Panc1 (cell line): ENCODE data around the gene FN1. TPM values are rescaled to one million over a fixed set of nuclear protein-coding genes. Genes with fewer than 3 reads are reported as not detected.

Experiments
- ATAC-seq: fragments of 200-7000 bp; cut with Tn5 transposase; 2 replicates; pipeline ENCODE4 v1.9.1; 2020; ENCODE audit warnings: mild to moderate bottlenecking, moderate library complexity
- BruUV-seq: library from RNA; stranded (reverse); fragments of 400-500 nt; replicated peaks from 2 replicates; lab custom pipeline; 2021; lab: Mats Ljungman, UMichigan
- CTCF ChIA-PET: fragments of 300-600 bp; sonication (Branson Sonifier 250); formaldehyde crosslinking; loops from one replicate; lab custom pipeline; 2022; ENCODE audit warnings: antibody characterized with exemption; lab: Charles Lee
- POLR2A ChIA-PET: fragments of 300-600 bp; sonication (Branson Sonifier 250); formaldehyde crosslinking; loops from one replicate; lab custom pipeline; 2022; ENCODE audit warnings: antibody characterized with exemption; lab: Charles Lee
- DNase-seq: peaks from one replicate; pipeline ENCODE4 v3.0.0-alpha.2; 2010; ENCODE audit warnings: low read depth, low spot score
- H3K27ac ChIP-seq: 2 replicates; pipeline ENCODE4 v1.5.1; 2011; ENCODE audit warnings: mild to moderate bottlenecking, low read length, inconsistent platforms
- H3K27me3 ChIP-seq: fragments of 200-500 bp; sonication (Bioruptor generic); 2 replicates; pipeline ENCODE4 v1.6.0; 2014; ENCODE audit warnings: low read length, inconsistent platforms; ENCODE audit not compliant: control insufficient read depth, insufficient read depth
- H3K36me3 ChIP-seq: fragments of 200-500 bp; sonication (Bioruptor generic); 2 replicates; pipeline ENCODE4 v1.5.1; 2014; ENCODE audit warnings: inconsistent platforms, mild to moderate bottlenecking, low read length, moderate library complexity; ENCODE audit not compliant: control insufficient read depth, insufficient read depth
- H3K4me1 ChIP-seq: 2 replicates; pipeline ENCODE4 v1.5.1; 2011; ENCODE audit warnings: inconsistent platforms, mild to moderate bottlenecking, low read length, moderate library complexity; ENCODE audit not compliant: control insufficient read depth, insufficient read depth
- H3K4me3 ChIP-seq, 2 experiments: 2 replicates each; pipeline ENCODE4 v1.5.1; 2011 to 2012; ENCODE audit warnings: low read depth in 2 of 2, low read length in 2 of 2, mild to moderate bottlenecking in 2 of 2, inconsistent platforms in 1 of 2, moderate library complexity in 1 of 2
- H3K9me3 ChIP-seq: fragments of 200-500 bp; sonication (Bioruptor generic); 2 replicates; pipeline ENCODE4 v1.5.1; 2014; ENCODE audit warnings: low read depth, mild to moderate bottlenecking, inconsistent platforms, low read length, moderate library complexity; ENCODE audit not compliant: control insufficient read depth, insufficient read depth
- POLR2AphosphoS5 ChIP-seq: IDR thresholded peaks from 2 replicates; pipeline ENCODE4 v1.6.1; 2012; ENCODE audit warnings: mild to moderate bottlenecking, low read depth, low read length, moderate library complexity
- REST ChIP-seq, 2 experiments: IDR thresholded peaks; 2 replicates each; pipeline ENCODE4 v1.6.1; 2011 to 2012; ENCODE audit warnings: low read depth in 2 of 2, control low read depth in 1 of 2, low read length in 1 of 2, mild to moderate bottlenecking in 1 of 2, moderate library complexity in 1 of 2; ENCODE audit not compliant: insufficient read depth in 1 of 2
- SIN3A ChIP-seq: IDR thresholded peaks from 2 replicates; pipeline ENCODE4 v1.6.1; 2012; ENCODE audit warnings: low read depth, mild to moderate bottlenecking, low read length, moderate library complexity, borderline replicate concordance; ENCODE audit not compliant: insufficient read depth
- TCF7L2 ChIP-seq: IDR thresholded peaks from 2 replicates; pipeline ENCODE4 v1.6.1; 2011; ENCODE audit warnings: mild to moderate bottlenecking, low read depth, low read length, inconsistent platforms
- in situ Hi-C: cut with HindIII; loops from 2 replicates; pipeline ENCODE4 v1.10.0; 2016; ENCODE audit warnings: low sequenced_read_pairs, low pct_unique_long_range_greater_than_20kb
- intact Hi-C: fragments of 100-400 bp; cut with micrococcal nuclease; formaldehyde crosslinking; loops from one replicate; pipeline ENCODE4 v1.10.0; 2022; ENCODE audit not compliant: unreplicated experiment
- total RNA-seq: library from RNA; stranded (reverse); gene quantifications from one replicate; pipeline ENCODE4 v1.2.1, GENCODE V29; 2021; ENCODE audit not compliant: unreplicated experiment
- TF ChIP-seq, protein P1 (sequence below): fragments of 450-650 bp; IDR thresholded peaks from 2 replicates; pipeline ENCODE4 v1.5.1; 2017; ENCODE audit warnings: mild to moderate bottlenecking

The FN1 gene
- total RNA-seq, 1 experiment from 2014 or later = 4.2 TPM

GRCh38 chr2:215436705-215437565 lies 1.1 kb upstream of the FN1 start (continued):
- no peak for TF ChIP-seq SIN3A

GRCh38 chr2:215435280-215435869 lies 493 bp downstream of the FN1 start:
- BruUV-seq = no TSS peak
- DNase-seq (no peak), ATAC-seq (peak; percentile 60)
- Histone ChIP-seq H3K9me3 (no peaks in the 10 kb centered on the region), H3K4me1 (peaks cover 3% of the 10 kb centered on the region; the same call in 1 of the 2 replicates), H3K36me3 (no peaks in the 10 kb centered on the region; the same call in 1 of the 2 replicates), H3K27ac (no peak overlapping the region), H3K27me3 (peaks cover 39% of the 10 kb centered on the region), H3K4me3 (peak overlapping the region; percentile 50 to 72)
- ChIA-PET POLR2A (no interaction called here), CTCF (no interaction called here)
- no peak for TF ChIP-seq TCF7L2
- TF ChIP-seq REST (IDR thresholded peaks at IDR 0.05; ENCODE audit: insufficient read depth in 1 of 2, low read depth in 2 of 2, low read length in 1 of 2) = no peak
- no peak for TF ChIP-seq POLR2AphosphoS5
- TF ChIP-seq, protein P1, sequence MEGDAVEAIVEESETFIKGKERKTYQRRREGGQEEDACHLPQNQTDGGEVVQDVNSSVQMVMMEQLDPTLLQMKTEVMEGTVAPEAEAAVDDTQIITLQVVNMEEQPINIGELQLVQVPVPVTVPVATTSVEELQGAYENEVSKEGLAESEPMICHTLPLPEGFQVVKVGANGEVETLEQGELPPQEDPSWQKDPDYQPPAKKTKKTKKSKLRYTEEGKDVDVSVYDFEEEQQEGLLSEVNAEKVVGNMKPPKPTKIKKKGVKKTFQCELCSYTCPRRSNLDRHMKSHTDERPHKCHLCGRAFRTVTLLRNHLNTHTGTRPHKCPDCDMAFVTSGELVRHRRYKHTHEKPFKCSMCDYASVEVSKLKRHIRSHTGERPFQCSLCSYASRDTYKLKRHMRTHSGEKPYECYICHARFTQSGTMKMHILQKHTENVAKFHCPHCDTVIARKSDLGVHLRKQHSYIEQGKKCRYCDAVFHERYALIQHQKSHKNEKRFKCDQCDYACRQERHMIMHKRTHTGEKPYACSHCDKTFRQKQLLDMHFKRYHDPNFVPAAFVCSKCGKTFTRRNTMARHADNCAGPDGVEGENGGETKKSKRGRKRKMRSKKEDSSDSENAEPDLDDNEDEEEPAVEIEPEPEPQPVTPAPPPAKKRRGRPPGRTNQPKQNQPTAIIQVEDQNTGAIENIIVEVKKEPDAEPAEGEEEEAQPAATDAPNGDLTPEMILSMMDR = no peak
- TF ChIP-seq SIN3A = no peak
- intact Hi-C loops (no loop called here), in situ Hi-C loops (no loop called here)

DNA sequence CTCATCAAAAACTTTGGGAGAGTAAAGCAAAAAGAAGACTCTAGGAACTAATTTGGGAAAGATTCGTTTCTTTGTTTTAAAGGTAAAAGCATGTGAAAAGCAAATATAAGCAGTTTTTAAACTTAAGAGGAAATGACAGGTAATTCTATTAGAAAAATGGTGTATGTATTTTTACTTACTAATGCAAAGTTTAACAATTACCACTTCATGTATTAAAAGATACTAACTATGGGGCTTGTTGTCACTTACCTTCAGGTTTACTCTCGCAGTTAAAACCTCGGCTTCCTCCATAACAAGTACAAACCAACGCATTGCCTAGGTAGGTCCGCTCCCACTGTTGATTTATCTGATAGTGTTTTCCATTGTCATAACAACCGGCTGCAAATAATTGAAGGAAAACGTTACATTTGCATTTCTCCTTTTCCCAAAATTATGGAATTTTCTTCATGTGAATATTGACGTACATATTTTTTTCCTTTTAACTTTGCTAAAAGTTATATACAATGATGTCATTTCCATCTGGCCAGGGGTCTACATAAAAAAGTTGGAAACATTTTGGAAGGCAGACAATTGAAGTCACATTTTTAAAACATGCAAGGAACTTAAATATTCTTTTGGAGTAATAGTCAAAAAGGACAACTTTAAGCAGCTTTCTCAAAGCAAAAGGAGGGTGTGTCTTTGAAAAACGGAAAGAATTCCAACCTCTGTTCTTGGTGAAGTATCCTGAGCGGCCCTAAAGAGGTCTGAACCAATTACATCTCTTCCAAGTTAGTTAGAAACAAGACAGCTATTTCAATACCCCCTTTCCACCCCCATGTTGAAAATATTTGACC lies 1.2 kb downstream of the FN1 start:
- POLR2A ChIA-PET = no interaction called here
- TF ChIP-seq SIN3A (no peak), TCF7L2 (no peak)
- peaks cover 40% of the 10 kb centered on the region for H3K27me3 ChIP-seq
- CTCF ChIA-PET = interaction anchor here (0.6 kb wide), 1 partner anchor 164 kb away, joined by 6 read pairs; no protein-coding TSS in a partner anchor
- H3K36me3 ChIP-seq = no peaks in the 10 kb centered on the region; the same call in 1 of the 2 replicates
- no TSS peak for BruUV-seq
- DNase-seq (no peak), ATAC-seq (no peak)
- intact Hi-C loops = no loop called here
- in situ Hi-C loops = no loop called here
- peaks cover 3% of the 10 kb centered on the region; the same call in 1 of the 2 replicates for H3K4me1 ChIP-seq
- no peak overlapping the region for H3K27ac ChIP-seq
- peak overlapping the region in 1 of 2 experiments; percentile 50; a peak in 1 of 4 replicates for H3K4me3 ChIP-seq
- no peaks in the 10 kb centered on the region for H3K9me3 ChIP-seq
